HepG2 (cell line): Measurements from ENCODE around the gene SLC38A4. TPM values are rescaled to one million over a fixed set of nuclear protein-coding genes. Genes with fewer than 3 reads are reported as not detected.

Source experiments
- BCL6 ChIP-seq: IDR thresholded peaks from 2 replicates; pipeline ENCODE4 v1.6.1; 2016; ENCODE audit warnings: missing genetic modification reagents, missing compliant biosample characterization
- FOXC1 ChIP-seq: sonication (generic); formaldehyde crosslinking; IDR thresholded peaks from 2 replicates; pipeline ENCODE4 v1.8.0; 2022; ENCODE audit warnings: mild to moderate bottlenecking, missing genetic modification reagents, borderline replicate concordance
- HDAC2 ChIP-seq: sonication (generic); formaldehyde crosslinking; IDR thresholded peaks from 2 replicates; pipeline ENCODE4 v1.4.0; 2020; ENCODE audit warnings: missing genetic modification reagents
- IRF2 ChIP-seq: IDR thresholded peaks from 2 replicates; pipeline ENCODE4 v1.6.1; 2018; ENCODE audit warnings: missing genetic modification reagents, missing compliant biosample characterization
- MIXL1 ChIP-seq: IDR thresholded peaks from 2 replicates; pipeline ENCODE4 v1.6.1; 2016
- NCOA5 ChIP-seq: sonication (generic); formaldehyde crosslinking; IDR thresholded peaks from 2 replicates; pipeline ENCODE4 v1.4.0; 2020; ENCODE audit warnings: missing genetic modification reagents
- PAF1 ChIP-seq: IDR thresholded peaks from 2 replicates; pipeline ENCODE4 v1.6.1; 2016; ENCODE audit warnings: missing genetic modification reagents, missing compliant biosample characterization
- PAWR ChIP-seq: sonication (generic); formaldehyde crosslinking; IDR thresholded peaks from 2 replicates; pipeline ENCODE4 v1.4.0; 2020; ENCODE audit warnings: missing genetic modification reagents, mild to moderate bottlenecking, borderline replicate concordance
- SALL1 ChIP-seq: sonication (generic); formaldehyde crosslinking; IDR thresholded peaks from 2 replicates; pipeline ENCODE4 v1.8.0; 2022; ENCODE audit warnings: mild to moderate bottlenecking, missing genetic modification reagents
- SRSF9 ChIP-seq: fragments of 200-400 bp; formaldehyde crosslinking; IDR thresholded peaks from 2 replicates; pipeline ENCODE4 v1.6.1; 2018; ENCODE audit warnings: borderline replicate concordance, mild to moderate bottlenecking, low read depth, low read length; ENCODE audit not compliant: insufficient read depth, poor library complexity, severe bottlenecking
- TCF7L2 ChIP-seq: IDR thresholded peaks from 2 replicates; pipeline ENCODE4 v1.6.1; 2011; ENCODE audit warnings: mild to moderate bottlenecking, low read depth, low read length, moderate library complexity
- ZNF33A ChIP-seq: sonication (generic); formaldehyde crosslinking; IDR thresholded peaks from 2 replicates; pipeline ENCODE4 v1.5.1; 2020; ENCODE audit warnings: missing genetic modification reagents, mild to moderate bottlenecking, moderate library complexity, borderline replicate concordance
- polyA plus RNA-seq, 8 experiments: library from polyadenylated mRNA; depleted of rRNA in 3 of 8; stranded (reverse) in 7 of 8; unstranded in 1 of 8; fragments of >200 nt; fragmentation: Illumina TruSeq in 4 of 8; extraction: Trizol in 4 of 8; gene quantifications; 2 replicates each; pipeline versions ENCODE4 v1.2.1 to v1.2.3, GENCODE V29; 2011 to 2016; ENCODE audit warnings: low read depth in 4 of 8, missing spikeins in 1 of 8, mixed read lengths in 1 of 8; ENCODE audit not compliant: insufficient read depth in 1 of 8
- total RNA-seq, 5 experiments: library from RNA; depleted of rRNA; stranded (reverse); fragments of >200 nt; fragmentation: Illumina TruSeq; extraction: Trizol; gene quantifications; 2 replicates each; pipeline ENCODE4 v1.2.3, GENCODE V29; 2016; ENCODE audit warnings: low read depth in 1 of 5
- TF ChIP-seq, protein P1 (sequence below): sonication (generic); formaldehyde crosslinking; IDR thresholded peaks from 2 replicates; pipeline ENCODE4 v1.4.0; 2020; ENCODE audit warnings: mild to moderate bottlenecking, missing genetic modification reagents, borderline replicate concordance
- TF ChIP-seq, protein P2 (sequence below): IDR thresholded peaks from 2 replicates; pipeline ENCODE4 v1.6.1; 2018; ENCODE audit warnings: missing genetic modification reagents
- TF ChIP-seq, protein P3 (sequence below): sonication (generic); formaldehyde crosslinking; IDR thresholded peaks from 2 replicates; pipeline ENCODE4 v1.4.0; 2020; ENCODE audit warnings: missing genetic modification reagents, borderline replicate concordance
- TF ChIP-seq, protein P4 (sequence below): sonication (generic); formaldehyde crosslinking; IDR thresholded peaks from 2 replicates; pipeline ENCODE4 v1.5.0; 2020; ENCODE audit warnings: missing genetic modification reagents

Gene SLC38A4
- total and polyA plus RNA-seq, 2 of the 13 experiments (the other 11 are each of a cell fraction or from before 2014, with no cell fraction given), result 3.5 to 5.2 TPM

DNA sequence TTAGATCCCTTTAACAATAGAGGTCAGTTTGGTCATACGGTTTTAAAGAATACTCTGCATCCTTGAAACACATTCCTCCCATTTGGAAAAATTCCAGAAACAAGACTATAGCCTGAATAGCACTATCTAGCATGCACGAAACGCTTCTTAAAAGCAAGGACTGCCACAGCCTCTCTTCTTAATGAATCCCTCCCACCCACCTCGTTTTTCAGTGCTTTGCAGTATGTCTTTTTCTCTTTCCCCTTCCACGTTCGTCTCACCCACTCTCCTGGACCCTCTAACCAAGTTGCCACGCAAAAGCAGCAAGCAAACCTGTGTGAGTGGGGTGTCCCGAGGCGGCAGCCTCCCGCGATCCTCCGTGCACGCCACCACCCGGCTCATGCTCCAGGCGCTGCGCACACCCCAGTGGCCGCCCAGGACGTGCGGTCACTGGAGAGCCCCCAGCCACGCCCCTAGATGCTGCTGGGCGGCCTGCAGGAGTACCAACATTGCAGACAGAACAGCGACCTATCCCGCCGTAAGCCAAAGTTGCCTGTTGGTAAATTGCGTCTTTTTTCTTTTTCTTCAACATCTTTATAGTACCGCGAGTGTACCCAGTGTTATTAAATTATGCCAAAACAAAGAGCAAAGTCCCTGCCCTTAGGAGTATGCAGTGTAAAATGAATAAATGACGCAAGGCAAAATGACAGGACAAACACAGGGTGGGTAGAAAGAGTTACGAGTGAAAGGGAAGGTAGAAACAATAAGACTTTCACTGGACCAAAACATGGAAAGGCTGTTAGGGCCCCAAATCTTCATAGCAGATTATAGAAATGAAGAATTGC lies at the start of gene SLC38A4 (continued):
- TF ChIP-seq, protein P1, sequence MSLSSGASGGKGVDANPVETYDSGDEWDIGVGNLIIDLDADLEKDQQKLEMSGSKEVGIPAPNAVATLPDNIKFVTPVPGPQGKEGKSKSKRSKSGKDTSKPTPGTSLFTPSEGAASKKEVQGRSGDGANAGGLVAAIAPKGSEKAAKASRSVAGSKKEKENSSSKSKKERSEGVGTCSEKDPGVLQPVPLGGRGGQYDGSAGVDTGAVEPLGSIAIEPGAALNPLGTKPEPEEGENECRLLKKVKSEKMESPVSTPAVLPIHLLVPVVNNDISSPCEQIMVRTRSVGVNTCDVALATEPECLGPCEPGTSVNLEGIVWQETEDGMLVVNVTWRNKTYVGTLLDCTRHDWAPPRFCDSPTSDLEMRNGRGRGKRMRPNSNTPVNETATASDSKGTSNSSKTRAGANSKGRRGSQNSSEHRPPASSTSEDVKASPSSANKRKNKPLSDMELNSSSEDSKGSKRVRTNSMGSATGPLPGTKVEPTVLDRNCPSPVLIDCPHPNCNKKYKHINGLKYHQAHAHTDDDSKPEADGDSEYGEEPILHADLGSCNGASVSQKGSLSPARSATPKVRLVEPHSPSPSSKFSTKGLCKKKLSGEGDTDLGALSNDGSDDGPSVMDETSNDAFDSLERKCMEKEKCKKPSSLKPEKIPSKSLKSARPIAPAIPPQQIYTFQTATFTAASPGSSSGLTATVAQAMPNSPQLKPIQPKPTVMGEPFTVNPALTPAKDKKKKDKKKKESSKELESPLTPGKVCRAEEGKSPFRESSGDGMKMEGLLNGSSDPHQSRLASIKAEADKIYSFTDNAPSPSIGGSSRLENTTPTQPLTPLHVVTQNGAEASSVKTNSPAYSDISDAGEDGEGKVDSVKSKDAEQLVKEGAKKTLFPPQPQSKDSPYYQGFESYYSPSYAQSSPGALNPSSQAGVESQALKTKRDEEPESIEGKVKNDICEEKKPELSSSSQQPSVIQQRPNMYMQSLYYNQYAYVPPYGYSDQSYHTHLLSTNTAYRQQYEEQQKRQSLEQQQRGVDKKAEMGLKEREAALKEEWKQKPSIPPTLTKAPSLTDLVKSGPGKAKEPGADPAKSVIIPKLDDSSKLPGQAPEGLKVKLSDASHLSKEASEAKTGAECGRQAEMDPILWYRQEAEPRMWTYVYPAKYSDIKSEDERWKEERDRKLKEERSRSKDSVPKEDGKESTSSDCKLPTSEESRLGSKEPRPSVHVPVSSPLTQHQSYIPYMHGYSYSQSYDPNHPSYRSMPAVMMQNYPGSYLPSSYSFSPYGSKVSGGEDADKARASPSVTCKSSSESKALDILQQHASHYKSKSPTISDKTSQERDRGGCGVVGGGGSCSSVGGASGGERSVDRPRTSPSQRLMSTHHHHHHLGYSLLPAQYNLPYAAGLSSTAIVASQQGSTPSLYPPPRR (CRISPR knock-in tag), result no peak
- TF ChIP-seq PAF1 (CRISPR knock-in tag), result no peak
- TF ChIP-seq SALL1 (CRISPR knock-in tag), result peak; percentile 85
- TF ChIP-seq ZNF33A, result peak; percentile 42; the same call in 1 of the 2 replicates
- TF ChIP-seq HDAC2 (CRISPR knock-in tag), result 0 out of 2 replicates have a peak, but pooled peaks have one; percentile 27
- peak; percentile 68; the same call in 1 of the 2 replicates for TF ChIP-seq IRF2 (CRISPR knock-in tag)
- TF ChIP-seq MIXL1 (CRISPR knock-in tag), result peak; percentile 62; the same call in 1 of the 2 replicates
- TF ChIP-seq, protein P2, sequence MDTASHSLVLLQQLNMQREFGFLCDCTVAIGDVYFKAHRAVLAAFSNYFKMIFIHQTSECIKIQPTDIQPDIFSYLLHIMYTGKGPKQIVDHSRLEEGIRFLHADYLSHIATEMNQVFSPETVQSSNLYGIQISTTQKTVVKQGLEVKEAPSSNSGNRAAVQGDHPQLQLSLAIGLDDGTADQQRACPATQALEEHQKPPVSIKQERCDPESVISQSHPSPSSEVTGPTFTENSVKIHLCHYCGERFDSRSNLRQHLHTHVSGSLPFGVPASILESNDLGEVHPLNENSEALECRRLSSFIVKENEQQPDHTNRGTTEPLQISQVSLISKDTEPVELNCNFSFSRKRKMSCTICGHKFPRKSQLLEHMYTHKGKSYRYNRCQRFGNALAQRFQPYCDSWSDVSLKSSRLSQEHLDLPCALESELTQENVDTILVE (CRISPR knock-in tag), result 0 out of 2 replicates have a peak, but pooled peaks have one; percentile 35
- no peak for TF ChIP-seq NCOA5 (CRISPR knock-in tag)
- TF ChIP-seq FOXC1 (CRISPR knock-in tag), result 0 out of 2 replicates have a peak, but pooled peaks have one; percentile 32
- 0 out of 2 replicates have a peak, but pooled peaks have one; percentile 33 for TF ChIP-seq PAWR (CRISPR knock-in tag)
- TF ChIP-seq, protein P3, sequence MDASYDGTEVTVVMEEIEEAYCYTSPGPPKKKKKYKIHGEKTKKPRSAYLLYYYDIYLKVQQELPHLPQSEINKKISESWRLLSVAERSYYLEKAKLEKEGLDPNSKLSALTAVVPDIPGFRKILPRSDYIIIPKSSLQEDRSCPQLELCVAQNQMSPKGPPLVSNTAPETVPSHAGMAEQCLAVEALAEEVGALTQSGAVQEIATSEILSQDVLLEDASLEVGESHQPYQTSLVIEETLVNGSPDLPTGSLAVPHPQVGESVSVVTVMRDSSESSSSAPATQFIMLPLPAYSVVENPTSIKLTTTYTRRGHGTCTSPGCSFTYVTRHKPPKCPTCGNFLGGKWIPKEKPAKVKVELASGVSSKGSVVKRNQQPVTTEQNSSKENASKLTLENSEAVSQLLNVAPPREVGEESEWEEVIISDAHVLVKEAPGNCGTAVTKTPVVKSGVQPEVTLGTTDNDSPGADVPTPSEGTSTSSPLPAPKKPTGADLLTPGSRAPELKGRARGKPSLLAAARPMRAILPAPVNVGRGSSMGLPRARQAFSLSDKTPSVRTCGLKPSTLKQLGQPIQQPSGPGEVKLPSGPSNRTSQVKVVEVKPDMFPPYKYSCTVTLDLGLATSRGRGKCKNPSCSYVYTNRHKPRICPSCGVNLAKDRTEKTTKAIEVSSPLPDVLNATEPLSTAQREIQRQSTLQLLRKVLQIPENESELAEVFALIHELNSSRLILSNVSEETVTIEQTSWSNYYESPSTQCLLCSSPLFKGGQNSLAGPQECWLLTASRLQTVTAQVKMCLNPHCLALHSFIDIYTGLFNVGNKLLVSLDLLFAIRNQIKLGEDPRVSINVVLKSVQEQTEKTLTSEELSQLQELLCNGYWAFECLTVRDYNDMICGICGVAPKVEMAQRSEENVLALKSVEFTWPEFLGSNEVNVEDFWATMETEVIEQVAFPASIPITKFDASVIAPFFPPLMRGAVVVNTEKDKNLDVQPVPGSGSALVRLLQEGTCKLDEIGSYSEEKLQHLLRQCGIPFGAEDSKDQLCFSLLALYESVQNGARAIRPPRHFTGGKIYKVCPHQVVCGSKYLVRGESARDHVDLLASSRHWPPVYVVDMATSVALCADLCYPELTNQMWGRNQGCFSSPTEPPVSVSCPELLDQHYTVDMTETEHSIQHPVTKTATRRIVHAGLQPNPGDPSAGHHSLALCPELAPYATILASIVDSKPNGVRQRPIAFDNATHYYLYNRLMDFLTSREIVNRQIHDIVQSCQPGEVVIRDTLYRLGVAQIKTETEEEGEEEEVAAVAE, result no peak
- no peak for TF ChIP-seq TCF7L2
- peak; percentile 39; the same call in 1 of the 2 replicates for TF ChIP-seq BCL6
- no peak for TF ChIP-seq SRSF9
- TF ChIP-seq, protein P4, sequence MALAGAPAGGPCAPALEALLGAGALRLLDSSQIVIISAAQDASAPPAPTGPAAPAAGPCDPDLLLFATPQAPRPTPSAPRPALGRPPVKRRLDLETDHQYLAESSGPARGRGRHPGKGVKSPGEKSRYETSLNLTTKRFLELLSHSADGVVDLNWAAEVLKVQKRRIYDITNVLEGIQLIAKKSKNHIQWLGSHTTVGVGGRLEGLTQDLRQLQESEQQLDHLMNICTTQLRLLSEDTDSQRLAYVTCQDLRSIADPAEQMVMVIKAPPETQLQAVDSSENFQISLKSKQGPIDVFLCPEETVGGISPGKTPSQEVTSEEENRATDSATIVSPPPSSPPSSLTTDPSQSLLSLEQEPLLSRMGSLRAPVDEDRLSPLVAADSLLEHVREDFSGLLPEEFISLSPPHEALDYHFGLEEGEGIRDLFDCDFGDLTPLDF, result no peak
